Stimulated activated CD4-positive, alpha-beta T cell treated with anti-CD3 and anti-CD28 coated beads, Interleukin-1b, Interleukin-23, amount 100 ng/mL, for 24 hours (primary cell): ENCODE data around the gene TYMP.

Source experiments
- DNase-seq, 4 experiments: peaks; one replicate each; pipeline ENCODE4 v3.0.0-alpha.2; 2020; ENCODE audit warnings: low read depth in 4 of 4, low spot score in 1 of 4

The TYMP gene

DNA sequence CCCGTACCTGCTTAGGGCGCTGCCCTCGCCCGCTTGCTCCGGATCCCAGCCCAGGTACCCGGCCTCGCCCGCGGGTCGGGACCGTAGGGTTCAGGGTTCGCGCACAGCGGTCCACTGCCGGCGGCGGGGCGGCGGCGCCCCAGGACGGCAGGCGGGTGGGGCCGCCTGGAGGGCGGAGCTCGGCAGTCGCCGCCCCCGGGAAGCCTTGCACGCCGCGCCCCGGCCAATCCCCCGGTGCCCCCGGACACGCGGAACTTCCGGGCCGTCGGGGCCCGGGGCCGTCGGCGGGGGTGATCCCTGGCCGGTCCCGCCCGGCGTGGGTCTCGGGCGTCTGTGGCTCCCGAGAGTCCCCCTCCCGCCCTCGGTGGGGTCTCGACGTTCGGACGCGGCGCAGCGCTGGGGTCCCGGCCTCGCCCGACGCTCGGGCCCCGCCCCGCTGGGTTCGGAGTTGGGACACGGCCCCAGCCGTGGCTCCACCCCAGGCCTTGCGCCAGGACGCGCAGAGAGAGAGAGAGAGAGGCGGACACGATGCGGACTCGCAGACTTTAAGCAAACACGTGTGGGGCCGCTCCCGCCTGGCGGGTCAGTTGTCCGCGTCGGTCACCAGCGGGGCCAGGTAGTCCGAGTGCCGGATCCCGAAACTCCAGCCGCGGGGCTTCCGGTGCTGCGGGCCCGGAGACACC, at the start of gene TYMP:
Gene TYMP (minus strand): TSS at position 116 of the 683 bp plus-strand sequence. CDS start 303 bp downstream, outside the sequence.
- DNase-seq = peak in 2 of 4 experiments; percentile 40 to 69

GRCh38 chr22:50578776-50579310, 49.0 kb upstream of the TYMP start:
- DNase-seq = no peak

GRCh38 chr22:50577987-50578775, 48.4 kb upstream of the TYMP start, which contains the start of gene CPT1B:
TSS of gene CPT1B (minus strand) at chr22:50578427. CDS start at chr22:50577915, 512 bp downstream.
- no peak for DNase-seq

- no peak for DNase-seq
Measured at GRCh38 chr22:50577697-50577986, 47.8 kb upstream of the TYMP start.

GRCh38 chr22:50576806-50577696, 47.2 kb upstream of the TYMP start:
- DNase-seq = no peak

- no peak for DNase-seq
Measured at GRCh38 chr22:50576070-50576469, 46.3 kb upstream of the TYMP start.

DNA sequence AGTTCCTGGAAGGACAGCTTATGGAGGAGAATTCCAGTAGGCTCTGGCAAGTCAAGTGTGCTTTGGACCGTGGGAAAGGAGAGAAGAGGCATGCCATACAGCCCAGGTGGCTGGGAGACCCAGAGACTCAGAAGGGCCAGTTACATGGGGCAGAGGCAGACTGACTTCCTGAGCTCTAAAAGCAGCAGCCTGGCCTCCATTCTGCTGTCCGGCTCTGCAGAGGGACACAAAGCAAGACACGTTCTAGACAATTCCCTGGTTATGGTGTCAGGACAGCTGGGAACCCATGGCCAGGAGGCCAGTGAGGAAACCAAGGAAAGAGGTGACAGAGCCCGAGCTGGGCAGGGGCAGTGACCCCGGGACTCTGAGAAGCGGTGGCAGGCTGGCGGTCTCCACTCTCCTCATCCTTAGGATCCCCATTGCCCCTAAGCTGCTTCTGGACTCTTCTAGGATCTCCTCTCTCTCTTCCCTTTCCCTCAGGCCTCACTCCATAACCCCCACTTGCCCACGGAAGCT, 45.7 kb upstream of the TYMP start:
- no peak for DNase-seq

DNA sequence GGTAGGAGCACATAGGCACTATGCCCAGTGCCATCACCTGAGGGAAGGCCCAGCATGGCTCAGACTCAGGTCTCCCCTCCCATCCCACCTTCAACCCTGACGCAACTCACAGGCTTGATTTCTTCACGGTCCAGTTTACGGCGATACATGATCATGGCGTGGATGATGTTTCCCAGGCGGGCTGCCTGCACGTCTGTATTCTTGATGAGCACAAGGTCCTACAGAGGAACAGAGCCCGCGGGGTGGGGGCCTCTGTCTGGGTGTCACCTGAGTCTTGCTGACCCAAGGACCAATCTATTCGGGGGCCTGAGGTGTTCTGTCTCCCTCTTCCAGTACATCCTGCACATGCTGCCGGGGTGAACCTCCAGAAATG, 44.6 kb upstream of the TYMP start:
- DNase-seq = no peak

DNA sequence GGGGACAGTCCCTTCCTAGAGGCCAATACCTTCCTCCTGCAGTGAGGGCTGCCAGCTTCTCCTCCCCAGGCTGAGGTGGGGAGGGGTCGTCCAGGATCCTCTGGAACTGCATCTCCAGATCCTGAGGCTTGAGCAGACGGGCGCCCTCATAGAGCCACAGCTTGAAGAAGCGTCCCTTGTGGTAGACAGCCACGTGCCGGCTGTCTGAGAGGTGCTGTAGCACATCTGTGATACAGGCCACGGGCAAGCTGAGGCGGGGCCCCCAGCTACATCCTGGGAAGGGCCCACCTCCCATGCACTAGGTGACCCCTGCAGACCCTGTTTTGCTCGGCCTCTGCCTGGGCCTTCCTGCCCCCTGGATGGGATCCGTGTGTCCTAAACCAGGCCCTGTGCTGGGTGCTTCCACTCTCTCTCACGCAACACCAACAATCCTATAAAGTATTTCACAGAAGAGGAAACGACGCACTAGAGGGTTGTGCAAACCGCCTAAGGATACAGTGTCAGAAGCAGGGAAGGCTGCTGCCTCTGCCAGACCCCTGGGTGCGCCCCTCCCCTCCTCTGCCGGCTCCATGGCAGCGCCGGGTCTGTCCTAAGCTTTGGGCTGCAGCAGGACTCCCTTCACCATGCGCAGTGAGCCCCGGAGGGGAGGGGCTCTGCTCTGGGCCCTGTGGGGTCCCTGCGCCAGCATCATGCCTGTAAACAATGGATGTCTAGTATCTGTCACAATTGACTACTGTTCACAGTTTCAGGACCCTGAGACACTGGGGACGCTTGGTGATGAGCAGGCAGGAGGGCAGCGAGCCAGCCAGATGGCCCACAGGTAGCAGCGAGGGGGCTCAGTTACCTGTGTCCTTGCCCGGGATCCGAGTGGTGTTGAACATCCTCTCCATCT, 43.9 kb upstream of the TYMP start:
- no peak for DNase-seq

DNA sequence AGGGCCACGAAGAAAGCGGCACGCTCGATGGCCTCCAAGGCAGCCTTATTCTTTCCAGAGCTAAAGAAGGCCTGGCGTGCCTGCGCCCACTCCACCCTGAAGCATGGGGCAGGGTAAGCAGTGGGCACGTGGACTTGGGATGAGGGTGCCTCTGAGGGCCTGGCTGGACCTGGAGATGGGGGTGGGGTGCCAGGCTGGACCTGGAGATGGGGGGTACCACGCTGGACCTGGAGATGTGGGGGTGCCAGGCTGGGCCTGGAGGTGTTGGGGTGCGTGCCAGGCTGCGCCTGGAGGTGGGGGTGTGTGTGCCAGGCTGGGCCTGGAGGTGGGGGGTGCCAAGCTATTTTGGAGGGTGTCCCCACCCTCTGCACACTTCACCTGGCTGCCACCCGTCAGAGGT, 43.2 kb upstream of the TYMP start:
- no peak for DNase-seq

- DNase-seq = no peak
Measured at GRCh38 chr22:50571264-50572175, 41.7 kb upstream of the TYMP start.

DNA sequence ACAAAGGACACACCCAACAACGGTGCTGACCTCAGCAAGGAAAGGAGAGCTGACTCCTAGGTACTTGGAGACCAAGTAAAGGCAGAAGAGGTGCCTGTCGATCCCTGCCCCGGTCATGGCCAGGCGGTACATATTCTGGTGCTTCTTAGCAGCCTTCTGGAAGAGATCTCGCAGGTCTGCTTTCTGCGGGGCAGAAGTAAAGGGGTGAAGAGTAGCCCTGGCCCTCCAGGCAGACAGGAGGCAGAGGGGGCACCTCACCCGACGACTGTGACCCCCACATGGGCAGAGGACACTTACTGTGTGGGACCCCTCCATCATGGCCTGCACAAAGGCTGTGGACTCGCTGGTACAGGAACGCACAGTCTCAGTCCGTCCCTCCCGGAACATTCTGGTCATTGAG, 41.0 kb upstream of the TYMP start:
- no peak for DNase-seq

GRCh38 chr22:50569896-50570535, 40.2 kb upstream of the TYMP start:
- DNase-seq = no peak

DNA sequence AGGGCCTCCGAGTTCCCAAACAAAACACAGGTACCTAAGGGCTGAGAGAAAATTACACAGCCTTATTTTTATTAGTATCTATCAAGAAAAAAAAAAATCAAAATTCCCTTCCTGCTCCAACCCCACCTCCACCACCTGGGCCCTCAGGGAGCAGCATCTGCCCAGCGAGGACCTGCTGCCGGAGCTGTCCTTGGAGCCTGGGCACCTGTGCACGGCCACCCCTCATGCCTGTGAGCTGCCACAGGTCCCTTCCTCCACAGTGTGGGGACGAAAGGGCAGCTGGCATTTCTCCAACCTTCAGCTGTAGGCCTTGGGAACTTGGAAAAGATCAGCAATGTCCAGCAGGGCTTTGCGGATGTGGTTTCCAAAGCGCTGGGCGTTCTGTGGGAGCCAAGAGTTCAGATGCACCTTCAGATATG, 39.2 kb upstream of the TYMP start:
- no peak for DNase-seq

DNA sequence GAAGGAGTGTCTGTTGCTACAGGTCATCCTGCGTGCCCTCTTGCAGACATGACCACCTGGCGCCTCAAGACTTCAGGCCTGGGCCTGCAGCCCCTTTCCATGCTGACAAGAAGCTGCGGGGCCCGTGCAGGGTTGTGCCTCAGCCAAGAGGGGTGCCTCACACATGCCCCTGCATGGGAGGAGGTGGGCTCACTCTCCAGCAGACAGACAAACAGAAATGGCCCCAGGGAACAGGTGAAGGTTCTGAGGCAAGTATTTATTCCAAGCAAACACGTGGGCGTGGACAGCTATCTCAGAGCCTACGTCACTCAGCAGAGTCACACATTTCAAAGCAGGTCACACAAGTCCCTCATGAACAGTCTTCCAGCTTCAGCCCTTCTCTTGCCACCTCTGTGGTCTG, 38.8 kb upstream of the TYMP start:
- no peak for DNase-seq

- DNase-seq = no peak
Measured at GRCh38 chr22:50567721-50568252, 38.0 kb upstream of the TYMP start.

DNA sequence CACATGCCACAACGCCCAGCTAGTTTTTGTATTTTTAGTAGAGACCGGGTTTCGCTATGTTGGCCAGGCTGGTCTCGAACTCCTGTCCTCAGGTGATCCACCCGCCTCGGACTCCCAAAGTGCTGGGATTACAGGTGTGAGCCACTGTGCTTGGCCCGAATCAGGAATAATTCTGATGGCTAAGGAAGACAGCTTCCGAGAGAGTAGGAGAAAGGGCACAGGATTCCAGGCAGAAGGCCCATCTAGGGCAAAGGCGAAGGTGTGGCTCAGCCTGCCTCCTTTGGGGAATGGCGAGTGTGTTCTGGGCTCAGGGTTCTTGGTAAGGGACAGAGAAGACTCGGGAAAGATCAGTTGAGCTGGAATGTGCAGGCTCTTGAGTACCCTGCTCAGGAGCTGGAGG, 34.5 kb upstream of the TYMP start:
- DNase-seq = no peak

GRCh38 chr22:50563413-50564160, 33.8 kb upstream of the TYMP start:
- no peak for DNase-seq
